HUES64 (cell line): Measurements from ENCODE around the gene LRCH3.

Experiments used
- H3K27ac ChIP-seq: 2 replicates; pipeline ENCODE4 v1.7.0; 2013; ENCODE audit warnings: low read depth, low read length, inconsistent platforms
- H3K27me3 ChIP-seq: 2 replicates; pipeline ENCODE4 v1.6.1; 2013; ENCODE audit warnings: mild to moderate bottlenecking, low read length; ENCODE audit not compliant: insufficient read depth
- H3K36me3 ChIP-seq: 2 replicates; pipeline ENCODE4 v1.6.1; 2013; ENCODE audit warnings: mild to moderate bottlenecking, low read length; ENCODE audit not compliant: insufficient read depth
- H3K4me1 ChIP-seq: 2 replicates; pipeline ENCODE4 v1.6.1; 2013; ENCODE audit warnings: mild to moderate bottlenecking, low read length, moderate library complexity; ENCODE audit not compliant: insufficient read depth
- H3K4me3 ChIP-seq: 2 replicates; pipeline ENCODE4 v1.5.1; 2013; ENCODE audit warnings: mild to moderate bottlenecking, low read length, moderate library complexity
- H3K9ac ChIP-seq: 2 replicates; pipeline ENCODE4 v1.6.1; 2013; ENCODE audit warnings: mild to moderate bottlenecking, low read depth, low read length
- H3K9me3 ChIP-seq: 2 replicates; pipeline ENCODE4 v1.6.1; 2013; ENCODE audit warnings: low read depth, low read length; ENCODE audit not compliant: insufficient read depth
- WGBS: fragments of 150-250, 120-280 bp; methylation state at CpG from one replicate; pipeline ENCODE4 v1.1.7; 2013; ENCODE audit warnings: missing lambda C conversion rate; 5-methylcytosine and 5-hydroxymethylcytosine counted together

Gene LRCH3

GRCh38 chr3:197841789-197842188, 50.7 kb downstream of the LRCH3 start:
- Histone ChIP-seq H3K36me3 (peaks cover 91% of the 10 kb centered on the region), H3K4me1 (no peaks in the 10 kb centered on the region)

GRCh38 chr3:197846491-197846890, 55.4 kb downstream of the LRCH3 start:
- Histone ChIP-seq H3K9me3 (no peaks in the 10 kb centered on the region), H3K9ac (no peak overlapping the region), H3K4me1 (0 out of 2 replicates have a peak, but pooled peaks cover 5% of the 10 kb centered on the region), H3K27ac (no peak overlapping the region), H3K27me3 (no peaks in the 10 kb centered on the region), H3K4me3 (no peak overlapping the region), H3K36me3 (peaks cover 91% of the 10 kb centered on the region)
- WGBS, result 93% methylated on average over 3 of the region's 3 CpGs

More at GRCh38 chr3:197841789-197842188, 50.7 kb downstream of the LRCH3 start:
- 92% methylated on average over 5 of the region's 5 CpGs for WGBS
- no peak overlapping the region for H3K4me3 ChIP-seq
- no peaks in the 10 kb centered on the region for H3K27me3 ChIP-seq
- no peaks in the 10 kb centered on the region for H3K9me3 ChIP-seq
- H3K27ac ChIP-seq, result no peak overlapping the region
- no peak overlapping the region for H3K9ac ChIP-seq

- 91% methylated on average over 8 of the region's 8 CpGs for WGBS
- no peak overlapping the region for H3K27ac ChIP-seq
- H3K4me3 ChIP-seq, result no peak overlapping the region
- H3K9ac ChIP-seq, result no peak overlapping the region
- 0 out of 2 replicates have a peak, but pooled peaks cover 5% of the 10 kb centered on the region for H3K4me1 ChIP-seq
- peaks cover 90% of the 10 kb centered on the region for H3K36me3 ChIP-seq
- H3K27me3 ChIP-seq, result no peaks in the 10 kb centered on the region
- no peaks in the 10 kb centered on the region for H3K9me3 ChIP-seq
These were observed 56.9 kb downstream of the LRCH3 start for GRCh38 chr3:197847866-197848401.

GRCh38 chr3:197854596-197855343, 63.7 kb downstream of the LRCH3 start:
- peaks cover 52% of the 10 kb centered on the region for H3K4me1 ChIP-seq
- H3K9me3 ChIP-seq, result no peaks in the 10 kb centered on the region
- peak overlapping the region; percentile 91 for H3K27ac ChIP-seq
- H3K4me3 ChIP-seq, result no peak overlapping the region
- peak overlapping the region; percentile 53 for H3K9ac ChIP-seq
- H3K27me3 ChIP-seq, result no peaks in the 10 kb centered on the region
- H3K36me3 ChIP-seq, result peaks cover 69% of the 10 kb centered on the region
- 53% methylated on average over 6 of the region's 8 CpGs for WGBS

- 92% methylated on average over 9 of the region's 9 CpGs for whole genome bisulfite sequencing
- Histone ChIP-seq H3K9ac (peak overlapping the region; percentile 51), H3K9me3 (no peaks in the 10 kb centered on the region), H3K4me3 (no peak overlapping the region), H3K27me3 (no peaks in the 10 kb centered on the region), H3K27ac (peak overlapping the region; percentile 91), H3K36me3 (peaks cover 62% of the 10 kb centered on the region), H3K4me1 (peaks cover 59% of the 10 kb centered on the region)
These were observed 64.5 kb downstream of the LRCH3 start for GRCh38 chr3:197855571-197855970.

GRCh38 chr3:197856199-197856816, 65.3 kb downstream of the LRCH3 start:
- Histone ChIP-seq H3K9ac (peak overlapping the region; percentile 51; the same call in 1 of the 2 replicates), H3K27me3 (no peaks in the 10 kb centered on the region), H3K9me3 (no peaks in the 10 kb centered on the region), H3K4me3 (no peak overlapping the region), H3K27ac (peak overlapping the region; percentile 91; the same call in 1 of the 2 replicates), H3K36me3 (peaks cover 54% of the 10 kb centered on the region), H3K4me1 (peaks cover 59% of the 10 kb centered on the region)
- 92% methylated on average over 8 of the region's 8 CpGs for WGBS

- WGBS, result 100% methylated on average over 1 of the region's 3 CpGs
- Histone ChIP-seq H3K9me3 (no peaks in the 10 kb centered on the region), H3K27me3 (no peaks in the 10 kb centered on the region), H3K27ac (peak overlapping the region; percentile 69; the same call in 1 of the 2 replicates), H3K4me3 (no peak overlapping the region), H3K9ac (no peak overlapping the region), H3K36me3 (peaks cover 39% of the 10 kb centered on the region), H3K4me1 (peaks cover 59% of the 10 kb centered on the region)
These were observed 67.1 kb downstream of the LRCH3 start for GRCh38 chr3:197858133-197858532.

GRCh38 chr3:197858598-197858997, 67.5 kb downstream of the LRCH3 start:
- Histone ChIP-seq H3K9ac (0 out of 2 replicates have a peak overlapping the region, but pooled peaks have one; percentile 11), H3K36me3 (peaks cover 35% of the 10 kb centered on the region), H3K4me3 (no peak overlapping the region), H3K27ac (peak overlapping the region; percentile 69), H3K4me1 (peaks cover 59% of the 10 kb centered on the region), H3K27me3 (no peaks in the 10 kb centered on the region), H3K9me3 (no peaks in the 10 kb centered on the region)
- 24% methylated on average over 3 of the region's 3 CpGs for WGBS

GRCh38 chr3:197866035-197866434, 75.0 kb downstream of the LRCH3 start:
- no peak overlapping the region for H3K4me3 ChIP-seq
- H3K27me3 ChIP-seq, result no peaks in the 10 kb centered on the region
- no peaks in the 10 kb centered on the region for H3K9me3 ChIP-seq
- WGBS, result 86% methylated on average over 6 of the region's 6 CpGs
- H3K9ac ChIP-seq, result no peak overlapping the region
- H3K36me3 ChIP-seq, result peaks cover 43% of the 10 kb centered on the region
- H3K4me1 ChIP-seq, result peaks cover 11% of the 10 kb centered on the region
- peak overlapping the region; percentile 69; the same call in 1 of the 2 replicates for H3K27ac ChIP-seq

- H3K9ac ChIP-seq, result no peak overlapping the region
- no peaks in the 10 kb centered on the region for H3K27me3 ChIP-seq
- WGBS, result 95% methylated on average over 6 of the region's 6 CpGs
- H3K9me3 ChIP-seq, result peaks cover 4% of the 10 kb centered on the region
- no peak overlapping the region for H3K4me3 ChIP-seq
- no peak overlapping the region for H3K27ac ChIP-seq
- H3K4me1 ChIP-seq, result no peaks in the 10 kb centered on the region
- peaks cover 73% of the 10 kb centered on the region for H3K36me3 ChIP-seq
These were observed 82.3 kb downstream of the LRCH3 start for GRCh38 chr3:197873329-197873728.

GRCh38 chr3:197874064-197874463, 83.0 kb downstream of the LRCH3 start:
- no peaks in the 10 kb centered on the region for H3K27me3 ChIP-seq
- H3K9me3 ChIP-seq, result peaks cover 9% of the 10 kb centered on the region
- H3K36me3 ChIP-seq, result peaks cover 75% of the 10 kb centered on the region
- H3K4me3 ChIP-seq, result no peak overlapping the region
- no peak overlapping the region for H3K9ac ChIP-seq
- no peaks in the 10 kb centered on the region for H3K4me1 ChIP-seq
- WGBS, result 96% methylated on average over 5 of the region's 5 CpGs
- H3K27ac ChIP-seq, result no peak overlapping the region
